ENCODE measurements around the gene CMTR1.

DNA sequence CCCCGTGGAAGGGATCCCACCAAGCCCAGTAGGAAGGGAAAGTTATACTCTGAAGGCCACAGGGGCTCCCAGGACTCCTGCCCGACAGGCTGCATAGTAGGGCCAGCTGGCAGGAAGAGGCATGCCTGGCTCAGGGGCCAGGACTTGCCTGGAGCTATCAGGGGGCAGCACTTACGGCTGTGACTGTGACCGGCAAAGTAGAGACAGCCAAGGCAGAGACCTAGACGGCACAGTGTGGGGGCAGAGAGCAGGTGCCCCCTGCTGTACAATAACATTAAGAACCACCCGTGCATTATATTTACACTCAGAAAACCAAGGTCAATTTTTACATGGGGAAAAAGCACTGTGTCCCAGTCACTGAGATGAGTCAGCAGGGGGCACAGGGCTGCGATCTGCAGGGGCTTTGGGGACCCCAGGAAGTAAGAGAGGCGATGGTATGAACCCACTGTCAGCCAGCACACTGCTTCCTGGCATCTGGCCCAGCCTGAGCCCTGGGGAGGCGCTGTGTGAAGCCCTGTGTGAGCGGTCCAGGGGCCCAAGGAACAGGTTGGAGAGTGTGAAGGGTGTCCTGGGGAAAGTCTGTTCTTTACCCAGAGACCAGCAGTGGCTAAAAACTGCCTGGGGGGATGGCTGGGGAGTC, 56.8 kb downstream of the CMTR1 start:
- TF ChIP-seq, protein P1, sequence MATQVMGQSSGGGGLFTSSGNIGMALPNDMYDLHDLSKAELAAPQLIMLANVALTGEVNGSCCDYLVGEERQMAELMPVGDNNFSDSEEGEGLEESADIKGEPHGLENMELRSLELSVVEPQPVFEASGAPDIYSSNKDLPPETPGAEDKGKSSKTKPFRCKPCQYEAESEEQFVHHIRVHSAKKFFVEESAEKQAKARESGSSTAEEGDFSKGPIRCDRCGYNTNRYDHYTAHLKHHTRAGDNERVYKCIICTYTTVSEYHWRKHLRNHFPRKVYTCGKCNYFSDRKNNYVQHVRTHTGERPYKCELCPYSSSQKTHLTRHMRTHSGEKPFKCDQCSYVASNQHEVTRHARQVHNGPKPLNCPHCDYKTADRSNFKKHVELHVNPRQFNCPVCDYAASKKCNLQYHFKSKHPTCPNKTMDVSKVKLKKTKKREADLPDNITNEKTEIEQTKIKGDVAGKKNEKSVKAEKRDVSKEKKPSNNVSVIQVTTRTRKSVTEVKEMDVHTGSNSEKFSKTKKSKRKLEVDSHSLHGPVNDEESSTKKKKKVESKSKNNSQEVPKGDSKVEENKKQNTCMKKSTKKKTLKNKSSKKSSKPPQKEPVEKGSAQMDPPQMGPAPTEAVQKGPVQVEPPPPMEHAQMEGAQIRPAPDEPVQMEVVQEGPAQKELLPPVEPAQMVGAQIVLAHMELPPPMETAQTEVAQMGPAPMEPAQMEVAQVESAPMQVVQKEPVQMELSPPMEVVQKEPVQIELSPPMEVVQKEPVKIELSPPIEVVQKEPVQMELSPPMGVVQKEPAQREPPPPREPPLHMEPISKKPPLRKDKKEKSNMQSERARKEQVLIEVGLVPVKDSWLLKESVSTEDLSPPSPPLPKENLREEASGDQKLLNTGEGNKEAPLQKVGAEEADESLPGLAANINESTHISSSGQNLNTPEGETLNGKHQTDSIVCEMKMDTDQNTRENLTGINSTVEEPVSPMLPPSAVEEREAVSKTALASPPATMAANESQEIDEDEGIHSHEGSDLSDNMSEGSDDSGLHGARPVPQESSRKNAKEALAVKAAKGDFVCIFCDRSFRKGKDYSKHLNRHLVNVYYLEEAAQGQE (IDR thresholded peaks at IDR 0.05; ENCODE audit: insufficient read depth in 1 of 2, low read depth in 2 of 2, low read length in 2 of 2), result no peak
- TF ChIP-seq SIN3A (IDR thresholded peaks at IDR 0.05; ENCODE audit: borderline replicate concordance, insufficient read depth, low read length) (no peak), POLR2AphosphoS5 (IDR thresholded peaks at IDR 0.05; ENCODE audit: low read depth, low read length) (no peak), TAF1 (IDR thresholded peaks at IDR 0.05; ENCODE audit: borderline replicate concordance, insufficient read depth, low read length) (no peak)
